ENCODE measurements around the gene MAP3K9.

The MAP3K9 gene

DNA sequence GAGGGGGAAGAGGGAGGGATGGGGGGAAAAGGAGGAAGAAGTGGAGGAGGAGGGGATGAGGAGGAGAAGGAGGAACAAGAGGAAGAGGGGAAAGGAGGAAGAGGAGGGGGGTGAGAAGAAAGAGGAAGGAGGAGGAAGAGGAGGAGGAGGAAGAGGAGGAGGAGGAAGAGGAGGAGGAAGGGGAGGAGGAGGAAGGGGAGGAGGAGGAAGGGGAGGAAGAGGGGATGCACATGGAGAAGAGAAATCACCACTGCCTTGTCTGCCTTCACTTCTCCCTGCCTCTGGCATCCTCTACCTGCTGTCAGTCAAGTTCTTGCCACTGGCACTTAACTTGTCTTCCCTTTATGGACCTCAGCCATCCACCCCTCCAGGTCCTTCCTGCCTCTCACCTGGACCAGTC lies 107.7 kb downstream of the MAP3K9 start:
- DNase-seq = no peak

DNA sequence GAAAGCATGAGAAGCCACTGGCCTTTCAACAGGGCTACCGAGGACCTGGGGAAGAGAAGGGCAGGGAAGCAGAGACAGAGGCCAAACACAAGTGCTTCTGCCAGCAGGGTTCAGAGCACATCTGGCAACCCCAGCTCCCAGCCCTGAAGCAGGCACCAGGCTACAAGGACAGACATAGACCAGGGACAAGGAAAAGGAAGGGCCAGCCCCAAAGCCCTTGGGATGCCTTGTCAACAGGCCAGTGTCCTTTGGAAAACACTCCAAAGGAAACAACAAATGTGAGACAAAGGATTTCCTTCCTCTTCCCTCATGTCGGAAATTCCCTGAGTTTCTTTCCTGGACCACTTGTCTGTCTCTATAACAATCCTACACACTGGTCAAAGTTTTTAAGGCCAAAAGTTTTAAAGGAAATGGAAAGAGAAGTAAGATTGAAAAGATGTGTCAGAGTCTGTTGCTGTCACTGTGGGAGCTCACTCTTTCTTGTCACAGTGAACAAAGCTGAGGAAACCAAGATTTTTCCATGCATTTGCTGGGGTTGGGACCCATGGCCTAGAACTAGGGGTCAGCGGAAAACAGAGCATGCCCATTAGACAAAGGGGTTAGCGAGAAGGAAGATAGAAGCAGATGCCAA lies 108.2 kb downstream of the MAP3K9 start:
- DNase-seq = no peak

DNA sequence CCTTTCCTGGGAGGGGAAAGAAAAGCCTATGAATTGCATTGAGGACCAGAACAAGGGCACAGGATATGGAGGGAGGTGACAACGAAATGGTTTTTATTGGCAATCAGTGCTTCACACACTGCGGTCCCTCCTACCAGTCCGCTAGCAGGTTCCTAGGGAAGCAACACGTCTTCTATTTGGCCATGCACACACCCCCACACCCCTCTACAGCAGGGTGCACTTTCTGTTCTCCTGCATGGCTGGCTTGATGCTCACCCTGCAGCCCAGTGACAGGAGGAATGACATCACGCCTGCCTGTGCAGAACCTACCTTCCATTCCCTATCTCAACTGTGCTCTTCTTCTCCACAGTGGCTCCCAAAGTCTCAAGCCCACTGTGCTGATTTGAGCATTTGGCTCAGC lies 109.7 kb downstream of the MAP3K9 start:
- no peak for DNase-seq

DNA sequence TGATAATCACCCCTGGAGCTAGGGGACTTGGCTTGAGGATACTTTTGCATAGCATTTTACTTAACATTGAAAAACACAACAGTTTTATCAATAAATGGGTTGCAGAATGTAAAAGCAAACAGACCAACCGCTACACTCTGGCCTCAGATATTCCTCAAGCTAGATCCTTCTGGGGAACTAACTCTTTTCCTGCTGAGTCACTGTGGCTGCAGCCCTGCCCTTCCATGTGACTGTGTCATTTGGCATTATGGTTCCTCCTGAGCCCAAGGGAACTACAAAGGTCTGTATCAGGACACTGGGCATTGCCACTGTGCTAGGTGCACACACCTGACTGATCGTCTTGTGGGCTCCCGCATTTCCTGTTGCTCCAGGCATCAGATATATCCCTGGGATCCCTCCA lies 111.0 kb downstream of the MAP3K9 start:
- DNase-seq = no peak

DNA sequence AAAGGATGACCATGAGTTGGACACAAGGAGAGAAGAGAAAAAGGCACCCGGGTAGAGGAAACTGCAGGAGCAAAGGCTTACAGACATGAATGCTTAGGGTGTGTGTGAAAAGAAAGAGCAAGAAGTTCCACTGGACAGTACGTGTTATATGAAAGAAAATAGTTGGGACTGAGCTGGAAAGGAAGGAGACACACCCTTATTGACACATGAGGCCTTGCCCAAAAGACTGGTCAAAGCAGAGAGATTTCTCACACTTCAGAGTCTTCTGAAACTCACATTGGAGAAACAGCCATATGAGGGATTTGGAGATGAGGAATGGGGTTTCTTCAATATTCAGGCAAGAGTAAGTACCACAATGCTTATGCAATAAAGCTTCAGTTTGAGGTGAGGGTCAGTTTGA lies 111.6 kb downstream of the MAP3K9 start:
- no peak for DNase-seq

DNA sequence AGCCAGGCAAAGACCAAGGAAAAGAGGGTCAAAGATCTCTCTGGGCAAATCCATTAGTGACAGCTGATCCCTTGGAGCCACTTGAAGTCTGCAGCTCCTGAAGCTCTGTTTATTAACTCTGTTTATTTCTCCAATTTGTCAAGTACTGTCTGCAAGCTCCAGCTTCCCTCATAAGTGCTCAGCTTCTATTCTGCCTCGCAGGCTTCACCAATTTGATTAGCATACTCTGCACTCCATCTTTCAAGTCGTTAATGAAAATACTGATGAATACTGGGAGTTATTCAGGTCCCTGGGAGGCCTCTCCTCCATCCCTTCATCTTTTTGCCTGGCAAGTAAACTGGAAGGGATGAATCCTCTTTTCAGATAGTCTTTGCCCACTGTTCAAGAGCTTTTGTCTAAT lies 113.3 kb downstream of the MAP3K9 start:
- DNase-seq = no peak

DNA sequence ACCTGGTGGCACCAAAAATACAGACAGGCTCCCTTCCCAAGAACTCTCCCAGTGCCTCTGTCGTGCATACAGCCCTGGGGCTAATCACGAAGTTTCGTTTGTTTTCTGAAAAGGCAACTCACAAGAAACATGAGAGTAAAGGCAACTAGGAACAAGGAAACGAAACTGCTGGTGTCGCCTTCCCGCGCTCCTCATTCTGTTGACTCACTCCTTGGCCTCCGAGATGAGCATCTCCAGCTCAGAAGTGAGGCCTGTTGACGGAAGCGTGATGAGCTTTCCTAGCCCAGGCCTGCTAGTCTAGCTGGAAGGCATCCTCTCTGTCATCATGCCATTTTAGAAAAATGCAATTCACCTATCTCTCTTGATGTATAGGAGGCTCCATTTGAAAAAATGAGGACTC lies 117.1 kb downstream of the MAP3K9 start:
- DNase-seq = peak in 13 of 56 donors; percentile 0 to 20 (median 7)

DNA sequence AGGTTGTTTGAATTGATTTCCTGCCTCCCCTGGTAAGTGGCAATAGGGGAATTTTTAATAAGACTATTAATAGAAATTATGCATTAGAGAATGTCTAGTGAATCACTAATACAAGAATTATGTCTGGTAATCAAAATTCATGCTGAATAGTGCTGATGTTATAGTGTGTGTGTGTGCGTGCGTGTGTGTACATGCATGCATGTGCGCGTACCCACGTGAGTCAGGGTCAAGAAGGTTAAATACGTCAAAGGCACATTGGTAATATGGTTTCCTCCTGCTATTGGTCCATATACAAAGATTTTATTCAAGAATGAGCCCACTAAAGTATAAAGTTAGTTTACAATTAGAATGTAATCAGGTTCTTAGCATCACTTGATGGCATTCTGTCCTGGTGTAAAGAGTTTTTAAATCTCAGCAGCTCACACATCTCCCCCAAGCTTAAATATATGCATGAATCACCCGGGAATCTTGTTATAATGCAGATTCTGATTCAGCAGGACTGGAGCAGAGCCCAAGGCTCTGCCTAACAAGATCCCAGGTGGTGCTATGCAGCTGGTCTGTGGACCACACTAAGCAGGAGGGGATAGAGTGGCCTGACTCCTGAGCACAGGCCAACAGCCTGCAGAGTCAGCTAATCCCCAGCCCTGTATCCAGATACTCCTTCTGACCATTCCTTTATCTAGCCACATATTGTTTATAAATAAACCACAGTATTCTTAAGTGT lies 123.7 kb downstream of the MAP3K9 start:
- DNase-seq = no peak

DNA sequence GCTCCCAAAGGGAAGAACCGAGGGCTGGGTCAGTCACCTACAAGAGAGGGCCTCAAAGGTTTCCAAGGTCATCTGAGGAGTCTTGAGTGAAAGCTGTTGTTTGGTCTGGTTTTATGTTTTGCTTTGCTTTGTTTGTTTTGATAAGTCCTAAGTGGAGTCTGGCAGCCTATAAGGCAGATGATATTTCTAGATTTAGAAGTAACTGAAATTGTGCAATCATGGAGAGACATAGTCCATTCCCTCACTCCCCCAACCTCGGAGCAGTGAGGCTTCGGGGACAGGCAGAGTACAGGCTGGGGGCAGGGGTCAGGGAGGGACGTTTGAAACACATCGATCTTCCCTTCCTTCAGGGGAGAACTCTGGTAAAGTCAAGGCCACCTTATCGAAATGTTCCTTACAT lies 125.3 kb downstream of the MAP3K9 start:
- DNase-seq = no peak

DNA sequence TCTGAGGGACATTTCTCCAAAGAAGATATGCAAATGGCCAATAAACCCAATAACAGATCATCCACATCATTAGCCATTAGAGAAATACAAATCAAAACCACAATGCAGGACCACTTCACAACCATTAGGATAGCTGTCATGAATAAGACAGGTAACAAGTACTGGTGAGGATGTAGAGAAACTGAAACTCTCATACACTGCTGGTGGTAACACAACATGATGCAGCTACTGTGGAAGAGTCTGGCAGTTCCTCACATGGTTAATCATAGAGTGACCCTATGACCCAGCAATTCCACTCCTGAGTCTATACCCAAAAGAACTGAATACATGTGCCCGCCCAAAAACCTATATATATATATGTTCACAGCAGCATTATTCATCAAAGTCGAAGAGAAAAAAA lies 128.6 kb downstream of the MAP3K9 start:
- DNase-seq = no peak

DNA sequence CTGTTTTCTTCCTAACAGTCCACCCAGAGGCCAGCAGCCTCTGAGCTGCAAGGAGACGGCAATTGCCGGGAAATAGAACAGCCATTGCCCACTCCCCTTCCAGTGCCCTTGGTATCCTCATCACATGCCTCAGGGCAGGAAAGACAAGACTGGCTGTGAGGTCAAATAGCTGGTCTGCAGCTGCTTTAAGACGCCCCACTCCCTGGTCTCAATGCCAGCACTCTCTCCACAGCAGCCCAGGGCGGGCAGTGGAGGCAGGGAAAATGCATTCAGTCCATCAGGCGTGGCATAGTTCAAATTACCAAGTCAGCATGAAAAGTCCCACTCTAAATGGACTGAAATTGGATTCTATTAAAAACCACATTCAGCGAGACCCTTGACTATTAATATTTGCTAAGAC lies 132.0 kb downstream of the MAP3K9 start:
- no peak for DNase-seq
